Esophagus muscularis mucosa (tissue), 4 donors: ENCODE data around the gene TMEM132C.

ENCODE experiments used
- CTCF ChIP-seq, 3 experiments: fragments of 200-600 bp in 2 of 3; fragments of 450-650 bp in 1 of 3; sonication (generic) in 2 of 3; IDR thresholded peaks; one replicate each; pipeline ENCODE4 v1.5.1; 2017 to 2019; ENCODE audit warnings: antibody characterized with exemption in 3 of 3, mild to moderate bottlenecking in 2 of 3, moderate library complexity in 1 of 3
- EP300 ChIP-seq: sonication (generic); formaldehyde crosslinking; IDR thresholded peaks from one replicate; pipeline ENCODE4 v1.6.1; 2017; ENCODE audit warnings: antibody characterized with exemption
- POLR2A ChIP-seq: fragments of 450-650 bp; IDR thresholded peaks from one replicate; pipeline ENCODE4 v1.6.1; 2017; ENCODE audit warnings: antibody characterized with exemption, moderate library complexity, mild to moderate bottlenecking, low read depth
- POLR2AphosphoS5 ChIP-seq, 2 donors: sonication (generic); formaldehyde crosslinking; IDR thresholded peaks; one replicate each; pipeline ENCODE4 v1.6.1; 2017; ENCODE audit warnings: antibody characterized with exemption in 2 of 2

- TF ChIP-seq CTCF (IDR thresholded peaks at IDR 0.05) (no peak), POLR2A (no peak), POLR2AphosphoS5 (IDR thresholded peaks at IDR 0.05) (no peak), EP300 (no peak)
Measured at GRCh38 chr12:128693115-128693514, 426.1 kb downstream of the TMEM132C start.
